GM12878 (cell line): ENCODE data around the gene DNAAF3. TPM values are rescaled to one million over a fixed set of nuclear protein-coding genes. Genes with fewer than 3 reads are reported as not detected.
A peak's percentile ranks its signal among the peaks of the same experiment; 100 is the strongest.

Source experiments
- ATAC-seq: fragments of 200-7000 bp; cut with Tn5 transposase; 3 replicates; pipeline ENCODE4 v1.9.1; 2020; ENCODE audit warnings: mild to moderate bottlenecking, moderate library complexity
- BruUV-seq: library from RNA; stranded (reverse); fragments of 400-500 nt; replicated peaks from 2 replicates; lab custom pipeline; 2021; lab: Mats Ljungman, UMichigan
- CTCF ChIA-PET: fragments of 300-600 bp; sonication (Branson Sonifier 250); formaldehyde crosslinking; extraction: SDS; loops from one replicate; lab custom pipeline; 2021; ENCODE audit warnings: inconsistent platforms; lab: Yijun Ruan, JAX
- POLR2A ChIA-PET: fragments of 350-600 bp; formaldehyde crosslinking; extraction: SDS; loops from one replicate; lab custom pipeline; 2021; ENCODE audit warnings: inconsistent platforms; lab: Charles Lee
- RAD21 ChIA-PET: fragments of 300-600 bp; sonication (Branson Sonifier 250); formaldehyde crosslinking; loops from one replicate; lab custom pipeline; 2023; ENCODE audit warnings: antibody characterized with exemption; ENCODE audit not compliant: unreplicated experiment; lab: Charles Lee
- SMC1A ChIA-PET: fragments of 300-600 bp; sonication (Branson Sonifier 250); formaldehyde crosslinking; loops from one replicate; lab custom pipeline; 2023; ENCODE audit not compliant: unreplicated experiment, uncharacterized antibody; lab: Charles Lee
- DNase-seq: peaks from one replicate; pipeline ENCODE4 v3.0.0-alpha.2; 2011; ENCODE audit warnings: low read depth, low spot score
- FAIRE-seq: peaks from 3 replicates; lab custom pipeline; 2011; peaks lifted over from hg19 to GRCh38; lab: Jason Lieb, UNC
- H2AFZ ChIP-seq: 2 replicates; pipeline ENCODE4 v1.6.0; 2011; ENCODE audit warnings: low read depth, low read length, control low read depth; ENCODE audit not compliant: control insufficient read depth
- H3K27ac ChIP-seq: 2 replicates; pipeline ENCODE4 v1.5.1; 2011; ENCODE audit warnings: control low read depth; ENCODE audit not compliant: control insufficient read depth, insufficient read depth
- H3K27me3 ChIP-seq, 2 experiments: replicated peaks in 1 of 2; 2 replicates each; pipeline versions ENCODE4 v1.6.0 to v1.6.1; 2011; ENCODE audit warnings: low read length in 1 of 2; ENCODE audit not compliant: control insufficient read depth in 2 of 2, insufficient read depth in 2 of 2
- H3K36me3 ChIP-seq, 2 experiments: 2 replicates each; pipeline ENCODE4 v1.5.1; 2011; ENCODE audit warnings: low read length in 1 of 2; ENCODE audit not compliant: control insufficient read depth in 2 of 2, insufficient read depth in 2 of 2
- H3K4me1 ChIP-seq: 2 replicates; pipeline ENCODE4 v1.6.1; 2011; ENCODE audit warnings: mild to moderate bottlenecking, low read length, moderate library complexity, mixed read lengths; ENCODE audit not compliant: control insufficient read depth, insufficient read depth
- H3K4me2 ChIP-seq: 2 replicates; pipeline ENCODE4 v1.6.0; 2011; ENCODE audit warnings: control low read depth; ENCODE audit not compliant: control insufficient read depth, insufficient read depth
- H3K4me3 ChIP-seq: fragments of 200-600 bp; sonication (generic); 2 replicates; pipeline ENCODE4 v1.5.1; 2016
- H3K79me2 ChIP-seq: 2 replicates; pipeline ENCODE4 v1.6.0; 2011; ENCODE audit warnings: low read length; ENCODE audit not compliant: control insufficient read depth, insufficient read depth
- H3K9ac ChIP-seq: 2 replicates; pipeline ENCODE4 v1.8.0; 2011; ENCODE audit warnings: low read length, control low read depth, mixed read lengths; ENCODE audit not compliant: control insufficient read depth, insufficient read depth
- H3K9me3 ChIP-seq: replicated peaks from 3 replicates; pipeline ENCODE4 v1.5.1; 2011; ENCODE audit warnings: mild to moderate bottlenecking, low read length; ENCODE audit not compliant: control insufficient read depth, insufficient read depth
- H4K20me1 ChIP-seq: 2 replicates; pipeline ENCODE4 v1.6.0; 2011; ENCODE audit not compliant: control insufficient read depth, insufficient read depth
- BMI1 ChIP-seq: fragments of 450-650 bp; IDR thresholded peaks from 2 replicates; pipeline ENCODE4 v1.6.1; 2016; ENCODE audit warnings: mild to moderate bottlenecking, moderate library complexity, borderline replicate concordance
- ETV6 ChIP-seq, 2 experiments: fragments of 450-650 bp in 1 of 2; IDR thresholded peaks in 1 of 2; conservative IDR thresholded peaks in 1 of 2; 2 replicates each; pipeline ENCODE4 v1.6.1; 2014; ENCODE audit warnings: antibody characterized with exemption in 1 of 2, borderline replicate concordance in 1 of 2, low read depth in 1 of 2, mild to moderate bottlenecking in 1 of 2, moderate library complexity in 1 of 2
- GABPA ChIP-seq: IDR thresholded peaks from 2 replicates; pipeline ENCODE4 v1.6.1; 2014; ENCODE audit warnings: antibody characterized with exemption, low read depth, mild to moderate bottlenecking, inconsistent platforms
- NFYA ChIP-seq: IDR thresholded peaks from 2 replicates; pipeline ENCODE4 v1.6.1; 2011; ENCODE audit warnings: low read depth, mild to moderate bottlenecking, low read length, improper control_type of control experiment, borderline replicate concordance
- SPI1 ChIP-seq: IDR thresholded peaks from 2 replicates; pipeline ENCODE4 v1.6.1; 2011; ENCODE audit warnings: low read depth, mild to moderate bottlenecking, low read length, moderate library complexity, borderline replicate concordance; ENCODE audit not compliant: insufficient read depth
- in situ Hi-C: fragments of 300-500 bp; cut with MboI; formaldehyde crosslinking; loops from 9 replicates; pipeline ENCODE4 v1.14.3; 2018; ENCODE audit warnings: mixed read lengths
- intact Hi-C: fragments of 100-400 bp; cut with micrococcal nuclease; formaldehyde crosslinking; loops from one replicate; pipeline ENCODE4 v1.14.2; 2022; ENCODE audit not compliant: unreplicated experiment
- polyA plus RNA-seq, 11 experiments: library from polyadenylated mRNA; depleted of rRNA in 4 of 11; unstranded in 6 of 11; stranded (reverse) in 5 of 11; fragments of >200 nt; fragmentation: Nextera tagmentation in 4 of 11; fragmentation: Illumina TruSeq in 1 of 11; extraction: Ambion mirVana in 4 of 11; extraction: Trizol in 1 of 11; gene quantifications; 1 replicate in 1 of 11; 2 replicates in 10 of 11; pipeline versions ENCODE4 v1.2.1 to v1.2.3, GENCODE V29; 2011 to 2016; ENCODE audit warnings: inconsistent platforms in 2 of 11, missing spikeins in 2 of 11, low read depth in 1 of 11
- total RNA-seq, 4 experiments: library from RNA; depleted of rRNA in 3 of 4; stranded (reverse); fragments of >200 nt in 3 of 4; fragmentation: Illumina TruSeq in 1 of 4; extraction: Trizol in 1 of 4; gene quantifications; 2 replicates each; pipeline versions ENCODE4 v1.2.1 to v1.2.3, GENCODE V29; 2013 to 2021

Gene DNAAF3
- total and polyA plus RNA-seq, 10 of the 15 experiments (the other 5 are each of a cell fraction or from before 2014, with no cell fraction given) = not detected

- SMC1A ChIA-PET = interaction anchor here (1.0 kb wide), 1 partner anchor 15 kb away, joined by 5 read pairs; no protein-coding TSS in a partner anchor
- FAIRE-seq = no peak
- Histone ChIP-seq H3K9ac (no peak overlapping the region), H3K27ac (no peak overlapping the region), H3K9me3 (no peaks in the 10 kb centered on the region; the same call in 2 of the 3 replicates), H3K4me3 (no peak overlapping the region), H2AFZ (no peak overlapping the region), H3K36me3 (no peaks in the 10 kb centered on the region)
- no TSS peak for BruUV-seq
- POLR2A ChIA-PET = no interaction called here
- intact Hi-C loops = no loop called here
- no peak for DNase-seq
- TF ChIP-seq BMI1 = no peak
- TF ChIP-seq NFYA = no peak
- TF ChIP-seq GABPA = 0 out of 2 replicates have a peak, but pooled peaks have one; percentile 32
- TF ChIP-seq SPI1 = peak; percentile 25; the same call in 1 of the 2 replicates
- TF ChIP-seq ETV6 (conservative IDR thresholded peaks at IDR 0.05 in 1 of 2, IDR thresholded peaks at IDR 0.05 in 1 of 2; ENCODE audit: borderline replicate concordance in 1 of 2, low read depth in 1 of 2) = peak in 1 of 2 experiments; percentile 64; a peak in 2 of 4 replicates
- TF ChIP-seq, all 136 proteins: peak for 3
- in situ Hi-C loops = no loop called here
- ChIA-PET CTCF (interaction anchor here (1.2 kb wide), 1 partner anchor 10 kb away, joined by 8 read pairs; no protein-coding TSS in a partner anchor), RAD21 (no interaction called here)
- Histone ChIP-seq H3K27me3 (no peaks in the 10 kb centered on the region), H3K4me2 (no peak overlapping the region), H4K20me1 (no peaks in the 10 kb centered on the region), H3K79me2 (no peaks in the 10 kb centered on the region), H3K4me1 (no peaks in the 10 kb centered on the region)
- no peak for ATAC-seq
Measured at GRCh38 chr19:55152017-55152416, 14.4 kb downstream of the DNAAF3 start.
